ENCODE measurements around the gene GNAI2.

DNA sequence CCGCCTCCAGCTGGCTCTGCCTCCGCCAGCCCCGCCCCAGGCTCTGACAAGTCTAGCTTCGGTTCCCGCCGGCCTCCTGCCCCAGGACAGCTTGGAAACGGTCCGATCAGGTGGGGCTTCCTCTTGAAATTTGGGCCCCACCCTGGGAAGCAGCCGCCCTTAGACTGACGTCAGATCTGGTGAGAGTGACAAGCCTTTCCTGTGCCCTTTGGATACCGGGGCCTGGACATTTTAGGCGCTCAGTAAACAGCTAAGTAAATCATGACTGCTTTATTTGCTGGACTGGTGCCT is 63.6 kb downstream of the GNAI2 start:
- TF ChIP-seq YY1 (IDR thresholded peaks at IDR 0.05; ENCODE audit: insufficient read depth, insufficient read length) (no peak), ZNF274 (IDR thresholded peaks at IDR 0.05; ENCODE audit: low read depth, low read length) (no peak)
